ENCODE results near the gene SLC26A9.
A peak's percentile ranks its signal among the peaks of the same experiment; 100 is the strongest.

The SLC26A9 gene

DNA sequence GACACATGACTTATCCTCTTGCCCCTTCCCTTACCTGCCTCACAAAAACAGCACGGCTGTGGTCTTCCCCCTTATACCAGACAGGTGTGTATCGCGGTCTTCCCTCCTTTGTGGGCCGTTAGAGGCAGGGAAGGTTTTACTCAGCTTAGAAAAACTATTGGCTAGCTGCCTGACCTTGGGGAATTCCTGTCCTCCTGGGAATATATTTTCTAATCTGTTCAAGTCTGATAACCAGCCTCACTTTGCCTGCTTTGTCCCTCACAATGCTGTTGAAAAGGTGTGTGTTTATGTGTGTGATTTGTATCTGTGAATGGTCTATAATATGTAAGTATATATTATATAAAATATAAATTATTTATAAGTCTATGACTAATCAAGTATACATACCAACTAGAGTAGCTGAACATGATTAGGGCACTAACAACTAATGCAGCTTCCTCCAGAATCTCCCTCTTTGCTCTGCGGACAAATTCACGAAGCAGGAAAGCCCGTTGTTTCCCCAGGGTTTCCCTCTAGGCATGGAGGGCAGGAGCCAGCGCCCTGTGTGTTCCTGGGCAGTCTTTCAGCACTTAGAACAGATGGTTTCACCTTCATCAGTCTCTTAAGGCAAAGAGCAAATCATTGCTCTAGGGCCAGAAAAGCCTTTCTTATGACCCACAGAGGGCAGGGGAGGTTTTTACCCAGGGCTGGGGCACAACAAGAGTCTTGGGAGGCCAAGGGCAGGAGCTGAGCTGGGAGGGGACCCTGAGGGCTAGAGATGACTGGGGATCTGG, 25.6 kb downstream of the SLC26A9 start (continued):
- TF ChIP-seq ZNF211 (tag by site-specific recombination; IDR thresholded peaks at IDR 0.05; ENCODE audit: low read depth) (no peak), IKZF3 (tag by site-specific recombination; IDR thresholded peaks at IDR 0.05) (no peak), ZNF416 (tag by site-specific recombination; IDR thresholded peaks at IDR 0.05) (no peak)
- TF ChIP-seq, protein P1, sequence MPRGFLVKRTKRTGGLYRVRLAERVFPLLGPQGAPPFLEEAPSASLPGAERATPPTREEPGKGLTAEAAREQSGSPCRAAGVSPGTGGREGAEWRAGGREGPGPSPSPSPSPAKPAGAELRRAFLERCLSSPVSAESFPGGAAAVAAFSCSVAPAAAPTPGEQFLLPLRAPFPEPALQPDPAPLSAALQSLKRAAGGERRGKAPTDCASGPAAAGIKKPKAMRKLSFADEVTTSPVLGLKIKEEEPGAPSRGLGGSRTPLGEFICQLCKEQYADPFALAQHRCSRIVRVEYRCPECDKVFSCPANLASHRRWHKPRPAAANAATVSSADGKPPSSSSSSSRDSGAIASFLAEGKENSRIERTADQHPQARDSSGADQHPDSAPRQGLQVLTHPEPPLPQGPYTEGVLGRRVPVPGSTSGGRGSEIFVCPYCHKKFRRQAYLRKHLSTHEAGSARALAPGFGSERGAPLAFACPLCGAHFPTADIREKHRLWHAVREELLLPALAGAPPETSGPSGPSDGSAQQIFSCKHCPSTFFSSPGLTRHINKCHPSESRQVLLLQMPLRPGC (tag by site-specific recombination; IDR thresholded peaks at IDR 0.05), result no peak

DNA sequence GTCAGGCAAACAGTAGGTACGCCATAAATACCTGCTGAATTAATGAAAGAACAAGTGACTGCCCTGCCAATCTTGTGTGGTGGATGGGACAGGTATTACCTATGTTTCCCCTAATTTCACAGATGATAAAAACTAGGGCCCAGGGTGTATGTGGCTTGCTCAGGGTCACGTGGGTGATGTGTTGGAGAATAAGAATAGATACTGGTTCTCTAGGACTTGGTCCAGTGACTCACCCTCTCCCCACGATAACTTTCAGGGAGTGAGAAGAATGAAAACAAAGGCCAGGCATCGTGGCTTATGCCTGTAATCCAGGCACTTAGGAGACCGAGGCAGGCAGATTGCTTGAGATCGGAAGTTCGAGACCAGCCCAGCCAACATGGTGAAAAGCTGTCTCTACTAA, 26.7 kb downstream of the SLC26A9 start:
- no peaks in the 10 kb centered on the region for H3K4me1 ChIP-seq (ENCODE audit: control insufficient read depth, insufficient read depth, low read length)

DNA sequence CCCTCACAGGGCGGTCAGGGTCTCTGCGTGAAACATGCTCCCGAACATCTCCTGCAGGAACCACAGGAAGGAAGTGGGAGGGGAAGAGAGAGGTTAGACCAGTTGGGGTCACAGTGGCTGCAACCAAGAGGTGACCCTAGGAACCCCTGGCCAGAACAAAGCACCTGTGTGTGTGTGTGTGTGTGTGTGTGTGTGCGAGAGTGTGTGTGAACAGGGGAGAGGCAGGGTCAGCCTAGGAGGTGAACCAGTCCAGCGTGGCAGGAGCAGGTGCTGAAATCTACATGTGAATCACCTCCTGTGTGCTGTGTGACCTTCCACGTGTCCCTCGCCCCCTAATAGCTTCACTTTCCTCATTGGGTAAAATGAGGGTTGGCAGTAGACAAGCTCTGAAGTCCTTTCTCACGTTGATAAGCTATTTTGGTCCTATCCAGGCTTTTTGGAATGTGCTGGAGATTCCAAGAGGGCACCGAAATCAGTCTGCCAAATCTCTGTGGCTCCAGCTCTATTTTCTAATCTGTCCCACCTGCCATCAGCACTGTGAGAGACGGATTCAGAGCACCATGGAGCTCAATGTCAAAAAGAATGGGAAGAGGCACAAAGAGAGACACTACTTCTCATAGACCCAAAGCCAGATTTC, 27.8 kb downstream of the SLC26A9 start:
- ChIA-PET POLR2A (interaction anchor here (0.8 kb wide), 1 partner anchor 61 kb away, joined by 3 read pairs; no protein-coding TSS in a partner anchor), CTCF (interaction anchor here (0.6 to 15.6 kb wide), 5 partner anchors 63 to 266 kb away, joined by 3 to 527 read pairs (median 11); no protein-coding TSS in a partner anchor)
- no peak for TF ChIP-seq ZNF670 (tag by site-specific recombination; IDR thresholded peaks at IDR 0.05; ENCODE audit: low read depth)
- TF ChIP-seq, protein P2, sequence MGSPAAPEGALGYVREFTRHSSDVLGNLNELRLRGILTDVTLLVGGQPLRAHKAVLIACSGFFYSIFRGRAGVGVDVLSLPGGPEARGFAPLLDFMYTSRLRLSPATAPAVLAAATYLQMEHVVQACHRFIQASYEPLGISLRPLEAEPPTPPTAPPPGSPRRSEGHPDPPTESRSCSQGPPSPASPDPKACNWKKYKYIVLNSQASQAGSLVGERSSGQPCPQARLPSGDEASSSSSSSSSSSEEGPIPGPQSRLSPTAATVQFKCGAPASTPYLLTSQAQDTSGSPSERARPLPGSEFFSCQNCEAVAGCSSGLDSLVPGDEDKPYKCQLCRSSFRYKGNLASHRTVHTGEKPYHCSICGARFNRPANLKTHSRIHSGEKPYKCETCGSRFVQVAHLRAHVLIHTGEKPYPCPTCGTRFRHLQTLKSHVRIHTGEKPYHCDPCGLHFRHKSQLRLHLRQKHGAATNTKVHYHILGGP (tag by site-specific recombination; IDR thresholded peaks at IDR 0.05), result no peak
- no peak for TF ChIP-seq ZNF169 (tag by site-specific recombination; IDR thresholded peaks at IDR 0.05)
- no peak for TF ChIP-seq ZNF785 (tag by site-specific recombination; IDR thresholded peaks at IDR 0.05)
- no peak for TF ChIP-seq ZNF501 (tag by site-specific recombination; IDR thresholded peaks at IDR 0.05)
- TF ChIP-seq ZNF514 (tag by site-specific recombination; IDR thresholded peaks at IDR 0.05), result no peak
- no peak for TF ChIP-seq ZNF792 (tag by site-specific recombination; IDR thresholded peaks at IDR 0.05)
- TF ChIP-seq, protein P3, sequence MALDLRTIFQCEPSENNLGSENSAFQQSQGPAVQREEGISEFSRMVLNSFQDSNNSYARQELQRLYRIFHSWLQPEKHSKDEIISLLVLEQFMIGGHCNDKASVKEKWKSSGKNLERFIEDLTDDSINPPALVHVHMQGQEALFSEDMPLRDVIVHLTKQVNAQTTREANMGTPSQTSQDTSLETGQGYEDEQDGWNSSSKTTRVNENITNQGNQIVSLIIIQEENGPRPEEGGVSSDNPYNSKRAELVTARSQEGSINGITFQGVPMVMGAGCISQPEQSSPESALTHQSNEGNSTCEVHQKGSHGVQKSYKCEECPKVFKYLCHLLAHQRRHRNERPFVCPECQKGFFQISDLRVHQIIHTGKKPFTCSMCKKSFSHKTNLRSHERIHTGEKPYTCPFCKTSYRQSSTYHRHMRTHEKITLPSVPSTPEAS (tag by site-specific recombination; IDR thresholded peaks at IDR 0.05), result 0 out of 2 replicates have a peak, but pooled peaks have one; percentile 17

More for the DNA sequence above, 26.7 kb downstream of the SLC26A9 start:
- Histone ChIP-seq H3K4me3 (ENCODE audit: low read depth, low read length) (no peak overlapping the region), H3K27ac (ENCODE audit: extremely low read depth, low read depth, low read length) (no peak overlapping the region), H3K36me3 (ENCODE audit: control insufficient read depth in 2 of 2, insufficient read depth in 1 of 2, low read length in 2 of 2) (no peaks in the 10 kb centered on the region), H3K9me3 (ENCODE audit: control insufficient read depth, insufficient read depth, low read depth, low read length) (no peaks in the 10 kb centered on the region)
- CTCF ChIA-PET, result interaction anchor here (0.7 to 15.6 kb wide), 9 partner anchors 11 to 232 kb away, joined by 3 to 527 read pairs (median 11); no protein-coding TSS in a partner anchor
- POLR2A ChIA-PET, result interaction anchor here (0.7 to 1.3 kb wide), 2 partner anchors 52 to 61 kb away, joined by 4 to 7 read pairs; no protein-coding TSS in a partner anchor
- TF ChIP-seq ZNF571 (tag by site-specific recombination; IDR thresholded peaks at IDR 0.05), result no peak
- no peak for TF ChIP-seq ZNF16 (tag by site-specific recombination; IDR thresholded peaks at IDR 0.05; ENCODE audit: low read depth)
- no peak for TF ChIP-seq ZNF785 (tag by site-specific recombination; IDR thresholded peaks at IDR 0.05)
- TF ChIP-seq ZNF747 (tag by site-specific recombination; IDR thresholded peaks at IDR 0.05), result no peak
- no peak for TF ChIP-seq ZBTB20 (tag by site-specific recombination; IDR thresholded peaks at IDR 0.05)

More for the DNA sequence above, 27.8 kb downstream of the SLC26A9 start:
- H3K4me3 ChIP-seq (ENCODE audit: low read depth, low read length), result no peak overlapping the region
- H3K4me1 ChIP-seq (ENCODE audit: control insufficient read depth, insufficient read depth, low read length), result no peaks in the 10 kb centered on the region
- no peaks in the 10 kb centered on the region for H3K36me3 ChIP-seq (ENCODE audit: control insufficient read depth in 2 of 2, insufficient read depth in 1 of 2, low read length in 2 of 2)
- H3K9me3 ChIP-seq (ENCODE audit: control insufficient read depth, insufficient read depth, low read depth, low read length), result no peaks in the 10 kb centered on the region
- H3K27ac ChIP-seq (ENCODE audit: extremely low read depth, low read depth, low read length), result no peak overlapping the region
